ENCODE measurements around the gene EIF1. TPM values are rescaled to one million over a fixed set of nuclear protein-coding genes. Genes with fewer than 3 reads are reported as not detected.
"Not testable (repeated sequence)": the region's sequence is repeated elsewhere in the genome, so short reads cannot be mapped to it uniquely, and the experiment has no call there.

Gene EIF1
- total RNA-seq, 4 donors from 2014 or later = 444 to 832 (median 685) TPM

DNA sequence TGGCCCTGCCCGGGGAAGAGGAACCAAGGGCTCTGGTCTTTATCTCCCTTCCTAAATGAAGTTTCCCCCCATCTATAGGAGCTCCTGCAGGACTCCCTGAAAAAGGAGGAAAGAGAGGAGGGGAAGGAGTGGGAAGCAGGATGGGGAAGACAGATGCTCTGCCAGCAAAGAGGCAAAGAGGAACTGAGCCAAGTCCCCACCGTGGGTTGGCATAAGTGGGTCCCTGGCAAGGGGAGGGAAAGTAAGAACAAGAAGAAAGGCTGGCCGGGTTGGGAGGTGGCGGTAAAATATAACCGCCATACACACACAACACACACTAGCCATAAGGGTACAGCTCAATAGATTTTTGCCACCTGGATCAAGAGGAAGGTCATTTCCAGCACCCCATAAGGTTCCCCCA, 6.1 kb upstream of the EIF1 start:
- TF ChIP-seq, protein P1, sequence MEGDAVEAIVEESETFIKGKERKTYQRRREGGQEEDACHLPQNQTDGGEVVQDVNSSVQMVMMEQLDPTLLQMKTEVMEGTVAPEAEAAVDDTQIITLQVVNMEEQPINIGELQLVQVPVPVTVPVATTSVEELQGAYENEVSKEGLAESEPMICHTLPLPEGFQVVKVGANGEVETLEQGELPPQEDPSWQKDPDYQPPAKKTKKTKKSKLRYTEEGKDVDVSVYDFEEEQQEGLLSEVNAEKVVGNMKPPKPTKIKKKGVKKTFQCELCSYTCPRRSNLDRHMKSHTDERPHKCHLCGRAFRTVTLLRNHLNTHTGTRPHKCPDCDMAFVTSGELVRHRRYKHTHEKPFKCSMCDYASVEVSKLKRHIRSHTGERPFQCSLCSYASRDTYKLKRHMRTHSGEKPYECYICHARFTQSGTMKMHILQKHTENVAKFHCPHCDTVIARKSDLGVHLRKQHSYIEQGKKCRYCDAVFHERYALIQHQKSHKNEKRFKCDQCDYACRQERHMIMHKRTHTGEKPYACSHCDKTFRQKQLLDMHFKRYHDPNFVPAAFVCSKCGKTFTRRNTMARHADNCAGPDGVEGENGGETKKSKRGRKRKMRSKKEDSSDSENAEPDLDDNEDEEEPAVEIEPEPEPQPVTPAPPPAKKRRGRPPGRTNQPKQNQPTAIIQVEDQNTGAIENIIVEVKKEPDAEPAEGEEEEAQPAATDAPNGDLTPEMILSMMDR (IDR thresholded peaks at IDR 0.05) = no peak
- ATAC-seq (ENCODE audit: low FRiP score) = no peak
- no peak for DNase-seq (ENCODE audit: low spot score)

DNA sequence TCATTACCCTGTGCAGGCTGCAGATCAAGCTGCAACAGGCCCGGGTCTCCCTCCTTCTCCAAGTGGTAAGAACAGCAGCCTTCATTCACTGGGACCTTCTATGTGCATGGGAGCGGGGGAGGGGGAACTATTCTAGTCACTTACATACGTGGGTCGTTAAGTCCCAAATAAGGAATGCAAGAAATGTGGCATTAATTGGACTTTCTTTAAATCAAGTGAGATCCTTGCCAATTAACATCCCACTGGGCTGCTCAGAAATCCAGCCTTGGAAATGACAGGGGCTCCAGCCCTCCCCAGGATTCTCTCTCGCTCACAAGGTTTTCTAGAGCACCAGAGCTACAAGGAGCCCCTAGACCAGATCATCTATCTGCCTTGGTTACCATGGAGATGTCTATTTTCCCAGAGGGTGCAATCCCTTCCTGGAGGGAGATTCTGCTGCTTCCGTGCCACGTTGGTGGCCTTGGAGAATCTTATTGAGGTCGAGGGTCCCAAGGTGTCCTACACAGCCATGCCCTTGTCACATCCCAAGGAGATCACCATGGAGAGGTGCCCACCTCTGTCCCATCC, 5.2 kb upstream of the EIF1 start:
- ATAC-seq (ENCODE audit: low FRiP score) (no peak), DNase-seq (ENCODE audit: low spot score) (no peak)
- TF ChIP-seq, protein P1 (IDR thresholded peaks at IDR 0.05) = no peak

DNA sequence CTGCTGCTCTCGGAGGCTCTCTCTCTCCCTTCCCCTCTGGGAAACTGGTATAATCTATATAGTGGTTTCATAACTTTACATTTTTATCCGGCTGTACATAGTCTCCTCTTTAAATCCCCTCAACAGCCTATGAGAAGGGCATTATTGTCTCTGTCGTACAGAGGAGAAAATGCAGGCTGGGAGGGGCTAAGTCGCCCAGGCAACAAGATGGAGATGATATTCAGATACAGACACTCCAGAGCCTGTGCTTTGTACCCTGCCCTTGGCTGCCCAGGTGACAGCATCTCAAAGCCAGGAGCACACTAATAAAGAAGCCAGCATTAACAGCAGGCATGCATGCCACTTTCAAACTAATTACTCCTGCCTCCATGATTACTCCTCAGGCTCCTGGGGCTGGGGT, 4.7 kb upstream of the EIF1 start:
- TF ChIP-seq, protein P1 (IDR thresholded peaks at IDR 0.05) = no peak
- DNase-seq (ENCODE audit: low spot score) (no peak), ATAC-seq (ENCODE audit: low FRiP score) (no peak)

DNA sequence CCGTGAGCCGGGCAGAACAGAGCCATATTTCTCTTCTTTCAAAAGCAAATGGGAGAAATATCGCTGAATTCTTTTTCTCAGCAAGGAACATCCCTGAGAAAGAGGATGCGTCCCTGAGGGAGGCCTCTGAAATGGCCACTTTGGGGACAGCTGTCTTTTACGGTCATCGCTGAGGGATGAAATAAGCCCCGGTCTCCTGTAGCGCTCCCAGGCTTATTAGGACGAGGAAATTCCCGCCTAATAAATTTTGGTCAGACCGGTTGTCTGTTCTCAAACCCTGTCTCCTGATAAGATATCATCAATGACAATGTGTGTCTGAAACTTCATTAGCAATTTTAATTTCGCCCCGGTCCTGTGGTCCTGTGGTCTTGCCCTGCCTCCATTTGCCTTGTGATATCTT, 2.9 kb upstream of the EIF1 start:
- ATAC-seq (ENCODE audit: low FRiP score); DNase-seq (ENCODE audit: low spot score): not testable (repeated sequence)

DNA sequence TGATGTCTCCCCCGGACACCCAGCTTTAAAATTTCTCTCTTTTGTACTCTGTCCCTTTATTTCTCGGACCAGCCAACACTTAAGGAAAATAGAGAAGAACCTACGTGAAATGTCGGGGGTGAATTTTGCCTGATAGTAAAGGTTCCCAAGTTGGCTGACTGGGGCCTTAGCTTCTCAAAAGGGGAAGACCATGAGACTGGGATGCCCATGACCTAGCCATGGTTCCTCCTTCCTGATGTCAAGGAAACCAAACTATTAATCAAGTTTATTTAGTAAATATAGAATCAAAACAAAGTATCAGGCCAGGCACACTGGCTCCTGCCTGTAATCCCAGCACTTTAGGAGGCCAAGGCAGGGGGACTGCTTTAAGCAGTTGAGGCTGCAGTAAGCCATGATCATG, 2.4 kb upstream of the EIF1 start:
- ATAC-seq (ENCODE audit: low FRiP score) (no peak), DNase-seq (ENCODE audit: low spot score) (no peak)
- TF ChIP-seq, protein P1 (IDR thresholded peaks at IDR 0.05) = no peak

DNA sequence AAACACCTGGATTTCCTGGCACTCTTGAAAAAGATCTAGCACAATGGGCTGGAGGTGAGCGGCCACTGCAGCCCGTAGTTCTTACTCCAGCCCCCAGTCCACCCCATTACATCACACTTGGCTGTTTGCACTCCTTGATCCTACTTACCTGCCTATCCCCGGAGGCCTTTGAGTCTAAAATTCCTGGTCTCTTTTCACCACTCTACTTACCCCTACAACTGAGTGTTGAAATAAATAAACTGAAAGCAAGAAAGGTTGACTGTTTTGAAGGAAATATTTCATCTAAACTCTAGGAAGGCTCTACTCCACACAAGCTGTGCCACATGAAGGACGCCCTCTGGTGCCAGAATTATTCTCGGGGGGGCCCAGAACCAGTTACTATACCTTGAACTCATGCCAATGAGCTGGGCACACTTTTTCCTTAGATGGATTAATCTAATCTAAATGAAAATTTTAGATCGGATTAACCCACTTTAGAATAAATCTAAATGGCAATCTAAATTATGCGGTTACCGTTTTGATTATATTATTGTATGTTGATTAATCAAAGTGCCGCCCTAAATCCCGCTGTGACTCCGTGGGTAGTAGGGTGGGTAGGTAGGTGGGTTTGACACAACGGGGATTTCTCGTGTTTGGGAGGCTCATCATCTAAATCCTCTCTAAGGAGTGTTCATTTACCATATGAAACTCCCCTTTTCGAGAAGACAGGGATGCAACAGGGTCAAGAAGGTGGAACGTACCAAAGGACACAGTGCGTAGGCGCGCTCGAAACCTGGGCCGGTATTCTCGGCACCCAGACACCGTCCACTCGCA, 651 bp upstream of the EIF1 start:
- ATAC-seq (ENCODE audit: low FRiP score) (no peak), DNase-seq (ENCODE audit: low spot score) (no peak)
- TF ChIP-seq, protein P1 (IDR thresholded peaks at IDR 0.05) = no peak

DNA sequence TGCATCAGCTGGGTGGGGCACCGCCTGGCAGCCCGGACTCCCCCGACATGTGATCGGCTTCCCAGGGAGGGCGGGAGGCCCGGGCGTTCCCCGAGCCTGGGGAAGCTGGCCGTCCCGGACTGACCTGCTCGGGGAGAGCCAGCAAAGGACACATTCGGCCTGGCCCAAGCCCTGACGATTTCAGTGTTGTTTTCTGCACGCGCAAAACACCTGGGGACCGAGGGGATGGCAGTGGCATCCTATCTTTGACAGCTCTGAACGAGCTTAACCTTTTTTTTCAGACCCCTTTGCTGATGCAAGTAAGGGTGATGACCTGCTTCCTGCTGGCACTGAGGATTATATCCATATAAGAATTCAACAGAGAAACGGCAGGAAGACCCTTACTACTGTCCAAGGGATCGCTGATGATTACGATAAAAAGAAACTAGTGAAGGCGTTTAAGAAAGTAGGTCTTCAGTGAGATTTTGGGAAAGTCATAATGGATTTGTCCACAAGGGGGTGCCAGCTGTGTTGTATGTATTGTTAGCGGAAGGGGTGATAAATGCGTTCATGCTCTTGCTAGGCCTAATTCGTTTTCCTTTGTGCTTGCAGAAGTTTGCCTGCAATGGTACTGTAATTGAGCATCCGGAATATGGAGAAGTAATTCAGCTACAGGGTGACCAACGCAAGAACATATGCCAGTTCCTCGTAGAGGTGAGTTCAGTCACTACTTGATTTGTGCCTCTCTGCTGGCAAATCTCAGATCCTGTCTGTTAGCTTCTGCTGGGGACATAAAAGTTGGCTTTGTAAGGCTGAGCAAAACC, 1.0 kb downstream of the EIF1 start:
- DNase-seq (ENCODE audit: low spot score) = no peak
- TF ChIP-seq, protein P1 (IDR thresholded peaks at IDR 0.05) = peak in 2 of 3 donors; percentile 11 to 41
- no peak for ATAC-seq (ENCODE audit: low FRiP score)
